Coronary artery (tissue), 2 donors: Measurements from ENCODE around the gene BMPR1A.
A peak's percentile ranks its signal among the peaks of the same experiment; 100 is the strongest.

Experiments used
- DNase-seq: peaks from one replicate; pipeline ENCODE4 v3.0.0-alpha.2; 2017; ENCODE audit warnings: low spot score
- H3K27ac ChIP-seq, 2 donors: fragments of 200-600 bp; sonication (generic); one replicate each; pipeline ENCODE4 v1.5.1; 2016 to 2019
- H3K4me3 ChIP-seq: fragments of 200-600 bp; sonication (generic); 2 replicates; pipeline ENCODE4 v1.5.1; 2016; ENCODE audit warnings: mild to moderate bottlenecking, moderate library complexity
- CTCF ChIP-seq: fragments of 200-600 bp; sonication (generic); IDR thresholded peaks from one replicate; pipeline ENCODE4 v1.5.1; 2019; ENCODE audit warnings: antibody characterized with exemption

BMPR1A gene

DNA sequence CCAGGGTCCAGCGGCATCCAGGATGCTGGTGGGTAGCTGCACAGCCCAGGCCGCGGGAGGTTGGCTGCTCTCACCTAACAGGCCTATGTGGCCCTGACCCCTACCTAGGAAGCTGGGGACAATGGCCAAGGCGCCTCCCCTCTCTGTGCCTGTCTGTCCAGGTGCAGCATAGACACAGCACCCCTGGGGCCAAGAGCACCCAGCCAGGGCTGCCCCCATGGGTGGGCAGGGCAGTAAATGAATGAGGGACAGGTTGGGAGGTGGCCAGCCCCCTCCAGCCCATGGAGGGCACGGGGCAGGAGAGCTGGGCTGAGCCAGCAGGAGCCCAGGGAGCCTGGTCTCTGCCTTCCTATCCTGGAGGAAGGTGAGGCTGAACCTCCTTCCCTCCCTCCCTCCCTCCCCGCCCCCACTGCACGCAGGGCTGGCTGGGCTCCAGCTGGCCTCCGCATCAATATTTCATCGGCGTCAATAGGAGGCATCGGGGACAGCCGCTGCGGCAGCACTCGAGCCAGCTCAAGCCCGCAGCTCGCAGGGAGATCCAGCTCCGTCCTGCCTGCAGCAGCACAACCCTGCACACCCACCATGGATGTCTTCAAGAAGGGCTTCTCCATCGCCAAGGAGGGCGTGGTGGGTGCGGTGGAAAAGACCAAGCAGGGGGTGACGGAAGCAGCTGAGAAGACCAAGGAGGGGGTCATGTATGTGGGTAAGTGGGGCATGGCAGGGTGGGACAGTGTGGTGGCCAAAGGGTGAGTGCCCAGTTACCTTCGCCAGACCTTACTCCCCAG lies 201.9 kb downstream of the BMPR1A start, which contains the start of gene SNCG:
TSS of gene SNCG (plus strand) at position 484 of the 785 bp plus-strand sequence. CDS start at position 583, 99 bp downstream.
- Histone ChIP-seq H3K27ac (peak within 1 kb of the TSS; percentile 93 to 94), H3K4me3 (peak within 1 kb of the TSS; percentile 66)
- no peak for TF ChIP-seq CTCF
- DNase-seq, result peak; percentile 71

DNA sequence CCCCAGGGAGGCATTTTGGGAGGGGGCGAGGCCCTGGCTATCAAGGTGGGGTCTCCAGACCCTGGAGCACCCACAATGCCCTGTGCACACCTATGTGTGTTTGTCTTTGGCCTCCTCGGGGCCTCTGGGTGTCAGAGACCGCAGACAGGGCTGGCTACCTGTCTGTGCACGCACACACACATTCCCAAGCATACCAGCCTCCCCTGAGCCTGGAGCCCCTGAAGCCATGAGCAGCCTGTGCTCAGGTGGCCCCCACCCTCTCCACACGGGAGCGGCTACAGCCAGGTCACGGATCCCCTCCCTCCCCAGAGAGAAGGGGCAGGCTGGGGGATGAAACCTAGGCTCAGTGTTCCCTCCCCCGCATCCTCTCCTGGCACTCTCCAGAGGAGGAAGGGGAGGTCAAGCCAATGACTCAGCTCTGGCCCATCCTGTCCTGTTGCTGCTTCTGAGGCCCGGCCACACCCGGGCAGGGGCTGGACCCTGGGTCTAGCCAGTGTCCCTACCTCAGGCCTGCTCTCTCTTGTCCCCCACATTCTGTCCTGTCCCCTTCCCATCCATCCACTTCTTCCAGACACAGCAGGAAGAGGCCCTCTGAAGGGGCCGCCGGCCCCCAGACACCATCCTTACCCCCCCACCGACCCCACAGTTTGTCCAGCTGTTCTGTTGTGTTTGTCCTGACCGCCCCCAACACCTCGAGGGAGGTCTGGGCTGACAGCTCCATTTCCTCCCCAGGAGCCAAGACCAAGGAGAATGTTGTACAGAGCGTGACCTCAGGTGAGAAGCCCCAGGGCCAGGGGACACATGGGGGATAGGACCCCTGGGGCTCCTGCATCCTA lies 202.7 kb downstream of the BMPR1A start:
- H3K27ac ChIP-seq, result peak overlapping the region; percentile 93 to 94
- peak overlapping the region; percentile 66 for H3K4me3 ChIP-seq
- no peak for TF ChIP-seq CTCF
- peak; percentile 83 for DNase-seq

DNA sequence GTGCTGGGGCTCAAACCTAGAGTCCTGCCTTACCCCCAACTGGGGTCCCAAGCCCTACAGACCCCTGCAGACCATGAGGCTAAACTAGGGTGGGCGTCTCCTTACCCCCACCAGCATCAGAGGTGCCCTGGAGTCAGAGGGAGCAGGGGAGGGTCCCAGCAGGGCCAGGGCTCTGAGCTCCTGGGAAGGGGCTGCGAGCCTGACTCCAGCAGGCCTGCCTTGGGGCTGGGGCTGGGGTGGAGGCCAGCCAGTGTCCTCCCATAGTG lies 203.3 kb downstream of the BMPR1A start:
- no peak for TF ChIP-seq CTCF
- DNase-seq, result no peak
- Histone ChIP-seq H3K27ac (peak overlapping the region; percentile 93 to 94), H3K4me3 (peak overlapping the region; percentile 66)

GRCh38 chr10:86960003-86960862 lies 203.8 kb downstream of the BMPR1A start:
- peak; percentile 80 for DNase-seq
- Histone ChIP-seq H3K27ac (peak overlapping the region; percentile 93 to 94), H3K4me3 (peak overlapping the region; percentile 66)

GRCh38 chr10:86960863-86961434 lies 204.5 kb downstream of the BMPR1A start:
- H3K27ac ChIP-seq, result peak overlapping the region in 1 of 2 donors; percentile 94
- DNase-seq, result no peak
- no peak for TF ChIP-seq CTCF
- peak overlapping the region; percentile 66 for H3K4me3 ChIP-seq

More at GRCh38 chr10:86960003-86960862, 203.8 kb downstream of the BMPR1A start:
- TF ChIP-seq CTCF, result peak; percentile 97

GRCh38 chr10:86961481-86962091 lies 205.2 kb downstream of the BMPR1A start:
- Histone ChIP-seq H3K27ac (no peak overlapping the region), H3K4me3 (no peak overlapping the region)
- DNase-seq, result peak; percentile 60
- TF ChIP-seq CTCF, result no peak
